Measurements from ENCODE around the gene SLC28A2. TPM values are rescaled to one million over a fixed set of nuclear protein-coding genes. Genes with fewer than 3 reads are reported as not detected.

SLC28A2 gene, protein sequence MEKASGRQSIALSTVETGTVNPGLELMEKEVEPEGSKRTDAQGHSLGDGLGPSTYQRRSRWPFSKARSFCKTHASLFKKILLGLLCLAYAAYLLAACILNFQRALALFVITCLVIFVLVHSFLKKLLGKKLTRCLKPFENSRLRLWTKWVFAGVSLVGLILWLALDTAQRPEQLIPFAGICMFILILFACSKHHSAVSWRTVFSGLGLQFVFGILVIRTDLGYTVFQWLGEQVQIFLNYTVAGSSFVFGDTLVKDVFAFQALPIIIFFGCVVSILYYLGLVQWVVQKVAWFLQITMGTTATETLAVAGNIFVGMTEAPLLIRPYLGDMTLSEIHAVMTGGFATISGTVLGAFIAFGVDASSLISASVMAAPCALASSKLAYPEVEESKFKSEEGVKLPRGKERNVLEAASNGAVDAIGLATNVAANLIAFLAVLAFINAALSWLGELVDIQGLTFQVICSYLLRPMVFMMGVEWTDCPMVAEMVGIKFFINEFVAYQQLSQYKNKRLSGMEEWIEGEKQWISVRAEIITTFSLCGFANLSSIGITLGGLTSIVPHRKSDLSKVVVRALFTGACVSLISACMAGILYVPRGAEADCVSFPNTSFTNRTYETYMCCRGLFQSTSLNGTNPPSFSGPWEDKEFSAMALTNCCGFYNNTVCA
- not detected in 2 replicates for total RNA-seq (ENCODE audit: low replicate concordance)

DNA sequence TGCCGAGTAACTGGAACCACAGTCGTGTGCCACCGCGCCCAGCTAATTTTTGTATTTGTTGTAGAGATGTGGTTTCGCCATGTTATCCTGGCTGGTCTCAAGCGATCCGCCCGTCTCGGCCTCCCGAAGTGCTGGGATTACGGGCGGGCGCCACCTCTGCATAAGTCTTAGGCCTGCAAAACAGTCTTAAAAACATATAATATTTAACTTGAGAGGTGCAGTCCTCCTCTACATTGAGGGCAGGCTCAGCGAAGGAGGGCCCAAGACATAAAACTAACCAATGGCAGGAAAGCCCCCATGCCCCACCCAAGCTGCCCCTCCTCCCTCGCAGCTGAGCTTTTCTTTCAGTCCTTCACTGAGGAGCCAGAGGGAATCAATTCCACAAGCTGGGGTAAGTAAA is at the start of gene SLC28A2:
Gene SLC28A2 (plus strand): TSS at position 347 of the 400 bp plus-strand sequence. CDS start 982 bp downstream, outside the sequence.

Other genes with a start within 250 kb of the SLC28A2 start
- gene SORD, start 229.0 kb upstream of the SLC28A2 start, total RNA-seq (ENCODE audit: low replicate concordance): 7.1 and 9.5 TPM in 2 replicates
- under 0.01 TPM in 1 of 2 replicates, not detected in the other for gene DUOX2, start 138.1 kb upstream of the SLC28A2 start, total RNA-seq (ENCODE audit: low replicate concordance)
- gene DUOXA2, start 137.9 kb upstream of the SLC28A2 start, total RNA-seq (ENCODE audit: low replicate concordance): not detected in 2 replicates
- gene DUOXA1, start 122.4 kb upstream of the SLC28A2 start, total RNA-seq (ENCODE audit: low replicate concordance): 0.59 TPM in 1 of 2 replicates, not detected in the other
- 0.08 and 0.59 TPM in 2 replicates for gene DUOX1, start 122.2 kb upstream of the SLC28A2 start, total RNA-seq (ENCODE audit: low replicate concordance)
- 1.3 and 1.7 TPM in 2 replicates for gene SHF, start 64.3 kb upstream of the SLC28A2 start, total RNA-seq (ENCODE audit: low replicate concordance)
- 0.12 and 0.30 TPM in 2 replicates for gene GATM, start 126.3 kb downstream of the SLC28A2 start, total RNA-seq (ENCODE audit: low replicate concordance)